Stimulated activated naive CD8-positive, alpha-beta T cell treated with anti-CD3 and anti-CD28 coated beads, Interleukin-15, Interleukin-2, amounts not matched to agents 100 ng/mL and 50 ng/mL, for 24 hours (primary cell): ENCODE data around the gene AHRR.

Experiments
- H3K27ac Mint-ChIP-seq: one replicate; pipeline ENCODE4 v1.8.0; 2021; ENCODE audit warnings: mild to moderate bottlenecking, mixed read lengths
- H3K27me3 Mint-ChIP-seq: one replicate; pipeline ENCODE4 v1.8.0; 2021; ENCODE audit warnings: mixed read lengths
- H3K36me3 Mint-ChIP-seq: one replicate; pipeline ENCODE4 v1.8.0; 2021; ENCODE audit warnings: low read depth, mixed read lengths
- H3K4me1 Mint-ChIP-seq: one replicate; pipeline ENCODE4 v1.8.0; 2021; ENCODE audit warnings: low read depth, mixed read lengths
- H3K4me3 Mint-ChIP-seq: one replicate; pipeline ENCODE4 v1.8.0; 2021; ENCODE audit warnings: mild to moderate bottlenecking, mixed read lengths
- H3K9me3 Mint-ChIP-seq: one replicate; pipeline ENCODE4 v1.8.0; 2021; ENCODE audit warnings: mixed read lengths

The AHRR gene

GRCh38 chr5:312845-313244 lies 8.7 kb upstream of the AHRR start:
- Mint-ChIP-seq H3K36me3 (peaks cover 32% of the 10 kb centered on the region), H3K4me1 (peaks cover 12% of the 10 kb centered on the region), H3K4me3 (no peak overlapping the region), H3K27me3 (no peaks in the 10 kb centered on the region), H3K27ac (no peak overlapping the region), H3K9me3 (no peaks in the 10 kb centered on the region)

GRCh38 chr5:313265-313664 lies 8.2 kb upstream of the AHRR start:
- no peaks in the 10 kb centered on the region for H3K9me3 Mint-ChIP-seq
- H3K4me1 Mint-ChIP-seq, result peaks cover 12% of the 10 kb centered on the region
- peaks cover 32% of the 10 kb centered on the region for H3K36me3 Mint-ChIP-seq
- H3K27ac Mint-ChIP-seq, result no peak overlapping the region
- H3K27me3 Mint-ChIP-seq, result no peaks in the 10 kb centered on the region
- H3K4me3 Mint-ChIP-seq, result no peak overlapping the region

GRCh38 chr5:313806-314376 lies 7.6 kb upstream of the AHRR start:
- H3K4me3 Mint-ChIP-seq, result no peak overlapping the region
- H3K4me1 Mint-ChIP-seq, result peaks cover 12% of the 10 kb centered on the region
- no peaks in the 10 kb centered on the region for H3K27me3 Mint-ChIP-seq
- H3K27ac Mint-ChIP-seq, result no peak overlapping the region
- H3K9me3 Mint-ChIP-seq, result no peaks in the 10 kb centered on the region
- peaks cover 32% of the 10 kb centered on the region for H3K36me3 Mint-ChIP-seq

GRCh38 chr5:314676-315487 lies 6.6 kb upstream of the AHRR start:
- Mint-ChIP-seq H3K36me3 (peaks cover 32% of the 10 kb centered on the region), H3K27ac (no peak overlapping the region), H3K4me1 (peaks cover 15% of the 10 kb centered on the region)

GRCh38 chr5:315488-316209 lies 5.9 kb upstream of the AHRR start:
- H3K36me3 Mint-ChIP-seq, result peaks cover 25% of the 10 kb centered on the region
- no peak overlapping the region for H3K27ac Mint-ChIP-seq
- no peak overlapping the region for H3K4me3 Mint-ChIP-seq

More at GRCh38 chr5:314676-315487, 6.6 kb upstream of the AHRR start:
- Mint-ChIP-seq H3K4me3 (no peak overlapping the region), H3K27me3 (peaks cover 7% of the 10 kb centered on the region), H3K9me3 (no peaks in the 10 kb centered on the region)

GRCh38 chr5:316210-317085 lies 5.1 kb upstream of the AHRR start:
- peaks cover 23% of the 10 kb centered on the region for H3K36me3 Mint-ChIP-seq
- peaks cover 21% of the 10 kb centered on the region for H3K4me1 Mint-ChIP-seq
- no peak overlapping the region for H3K27ac Mint-ChIP-seq
- H3K27me3 Mint-ChIP-seq, result peaks cover 14% of the 10 kb centered on the region
- no peak overlapping the region for H3K4me3 Mint-ChIP-seq
- no peaks in the 10 kb centered on the region for H3K9me3 Mint-ChIP-seq

More at GRCh38 chr5:315488-316209, 5.9 kb upstream of the AHRR start:
- peaks cover 13% of the 10 kb centered on the region for H3K27me3 Mint-ChIP-seq
- H3K9me3 Mint-ChIP-seq, result no peaks in the 10 kb centered on the region
- H3K4me1 Mint-ChIP-seq, result peaks cover 20% of the 10 kb centered on the region

- Mint-ChIP-seq H3K4me3 (no peak overlapping the region), H3K27me3 (peaks cover 14% of the 10 kb centered on the region), H3K27ac (no peak overlapping the region), H3K9me3 (no peaks in the 10 kb centered on the region), H3K36me3 (peaks cover 19% of the 10 kb centered on the region), H3K4me1 (peaks cover 21% of the 10 kb centered on the region)
Measured at GRCh38 chr5:317086-317811, 4.3 kb upstream of the AHRR start.

- Mint-ChIP-seq H3K4me3 (no peak overlapping the region), H3K4me1 (peaks cover 24% of the 10 kb centered on the region), H3K27ac (no peak overlapping the region), H3K27me3 (peaks cover 14% of the 10 kb centered on the region), H3K36me3 (peaks cover 11% of the 10 kb centered on the region), H3K9me3 (no peaks in the 10 kb centered on the region)
Measured at GRCh38 chr5:318341-318897, 3.1 kb upstream of the AHRR start.

- Mint-ChIP-seq H3K36me3 (peaks cover 17% of the 10 kb centered on the region), H3K4me1 (peaks cover 31% of the 10 kb centered on the region), H3K9me3 (no peaks in the 10 kb centered on the region), H3K27me3 (peaks cover 14% of the 10 kb centered on the region), H3K4me3 (no peak overlapping the region), H3K27ac (no peak overlapping the region)
Measured at GRCh38 chr5:318931-319601, 2.4 kb upstream of the AHRR start.

- no peaks in the 10 kb centered on the region for H3K9me3 Mint-ChIP-seq
- peaks cover 31% of the 10 kb centered on the region for H3K4me1 Mint-ChIP-seq
- H3K27me3 Mint-ChIP-seq, result peaks cover 14% of the 10 kb centered on the region
- no peak overlapping the region for H3K27ac Mint-ChIP-seq
- H3K4me3 Mint-ChIP-seq, result peak overlapping the region; percentile 78
- H3K36me3 Mint-ChIP-seq, result peaks cover 6% of the 10 kb centered on the region
Measured at GRCh38 chr5:320524-321229, 837 bp upstream of the AHRR start.

- Mint-ChIP-seq H3K4me1 (peaks cover 24% of the 10 kb centered on the region), H3K36me3 (peaks cover 13% of the 10 kb centered on the region), H3K27ac (no peak overlapping the region), H3K9me3 (no peaks in the 10 kb centered on the region), H3K4me3 (peak overlapping the region; percentile 65), H3K27me3 (peaks cover 21% of the 10 kb centered on the region)
Measured at GRCh38 chr5:321726-322251, 275 bp downstream of the AHRR start.

GRCh38 chr5:322281-322941 lies 897 bp downstream of the AHRR start:
- H3K4me1 Mint-ChIP-seq, result peaks cover 19% of the 10 kb centered on the region
- peaks cover 21% of the 10 kb centered on the region for H3K27me3 Mint-ChIP-seq
- H3K4me3 Mint-ChIP-seq, result peak overlapping the region; percentile 65
- H3K27ac Mint-ChIP-seq, result no peak overlapping the region
- H3K9me3 Mint-ChIP-seq, result no peaks in the 10 kb centered on the region
- H3K36me3 Mint-ChIP-seq, result peaks cover 17% of the 10 kb centered on the region
